ENCODE results near the gene LEMD3.

The LEMD3 gene

GRCh38 chr12:65140738-65141137, 28.6 kb upstream of the LEMD3 start:
- Histone ChIP-seq H3K27me3 (ENCODE audit: control insufficient read depth, insufficient read depth, low read length) (no peaks in the 10 kb centered on the region), H3K4me1 (ENCODE audit: control insufficient read depth, insufficient read depth, low read length) (no peaks in the 10 kb centered on the region), H3K9me3 (ENCODE audit: control insufficient read depth, insufficient read depth, low read depth, low read length) (no peaks in the 10 kb centered on the region), H3K4me3 (ENCODE audit: low read depth, low read length) (no peak overlapping the region), H3K27ac (ENCODE audit: low read depth, low read length) (no peak overlapping the region), H3K9ac (ENCODE audit: low read length) (no peak overlapping the region), H3K36me3 (ENCODE audit: control insufficient read depth, insufficient read depth, low read length) (no peaks in the 10 kb centered on the region)

- H3K27ac ChIP-seq (ENCODE audit: low read depth, low read length) = no peak overlapping the region
- H3K9me3 ChIP-seq (ENCODE audit: control insufficient read depth, insufficient read depth, low read depth, low read length) = no peaks in the 10 kb centered on the region
- no peaks in the 10 kb centered on the region for H3K36me3 ChIP-seq (ENCODE audit: control insufficient read depth, insufficient read depth, low read length)
- H3K4me3 ChIP-seq (ENCODE audit: low read depth, low read length) = no peak overlapping the region
- no peaks in the 10 kb centered on the region for H3K4me1 ChIP-seq (ENCODE audit: control insufficient read depth, insufficient read depth, low read length)
- no peak overlapping the region for H3K9ac ChIP-seq (ENCODE audit: low read length)
- H3K27me3 ChIP-seq (ENCODE audit: control insufficient read depth, insufficient read depth, low read length) = no peaks in the 10 kb centered on the region
Measured at GRCh38 chr12:65147312-65147905, 22.0 kb upstream of the LEMD3 start.

GRCh38 chr12:65152012-65152411, 17.4 kb upstream of the LEMD3 start:
- Histone ChIP-seq H3K27ac (ENCODE audit: low read depth, low read length) (no peak overlapping the region), H3K36me3 (ENCODE audit: control insufficient read depth, insufficient read depth, low read length) (no peaks in the 10 kb centered on the region)

GRCh38 chr12:65152596-65152995, 16.8 kb upstream of the LEMD3 start:
- H3K36me3 ChIP-seq (ENCODE audit: control insufficient read depth, insufficient read depth, low read length) = no peaks in the 10 kb centered on the region
- no peaks in the 10 kb centered on the region for H3K27me3 ChIP-seq (ENCODE audit: control insufficient read depth, insufficient read depth, low read length)
- H3K27ac ChIP-seq (ENCODE audit: low read depth, low read length) = no peak overlapping the region
- no peak overlapping the region for H3K9ac ChIP-seq (ENCODE audit: low read length)
- H3K4me3 ChIP-seq (ENCODE audit: low read depth, low read length) = no peak overlapping the region
- H3K4me1 ChIP-seq (ENCODE audit: control insufficient read depth, insufficient read depth, low read length) = no peaks in the 10 kb centered on the region
- H3K9me3 ChIP-seq (ENCODE audit: control insufficient read depth, insufficient read depth, low read depth, low read length) = no peaks in the 10 kb centered on the region

More at GRCh38 chr12:65152012-65152411, 17.4 kb upstream of the LEMD3 start:
- no peaks in the 10 kb centered on the region for H3K9me3 ChIP-seq (ENCODE audit: control insufficient read depth, insufficient read depth, low read depth, low read length)
- no peaks in the 10 kb centered on the region for H3K27me3 ChIP-seq (ENCODE audit: control insufficient read depth, insufficient read depth, low read length)
- H3K9ac ChIP-seq (ENCODE audit: low read length) = no peak overlapping the region
- no peaks in the 10 kb centered on the region for H3K4me1 ChIP-seq (ENCODE audit: control insufficient read depth, insufficient read depth, low read length)
- no peak overlapping the region for H3K4me3 ChIP-seq (ENCODE audit: low read depth, low read length)

GRCh38 chr12:65155784-65156183, 13.6 kb upstream of the LEMD3 start:
- Histone ChIP-seq H3K36me3 (ENCODE audit: control insufficient read depth, insufficient read depth, low read length) (no peaks in the 10 kb centered on the region), H3K4me1 (ENCODE audit: control insufficient read depth, insufficient read depth, low read length) (no peaks in the 10 kb centered on the region), H3K4me3 (ENCODE audit: low read depth, low read length) (no peak overlapping the region), H3K9me3 (ENCODE audit: control insufficient read depth, insufficient read depth, low read depth, low read length) (no peaks in the 10 kb centered on the region), H3K27ac (ENCODE audit: low read depth, low read length) (no peak overlapping the region), H3K27me3 (ENCODE audit: control insufficient read depth, insufficient read depth, low read length) (peaks cover 11% of the 10 kb centered on the region), H3K9ac (ENCODE audit: low read length) (no peak overlapping the region)

GRCh38 chr12:65156366-65156841, 13.0 kb upstream of the LEMD3 start:
- no peaks in the 10 kb centered on the region for H3K9me3 ChIP-seq (ENCODE audit: control insufficient read depth, insufficient read depth, low read depth, low read length)
- H3K27me3 ChIP-seq (ENCODE audit: control insufficient read depth, insufficient read depth, low read length) = peaks cover 11% of the 10 kb centered on the region
- H3K36me3 ChIP-seq (ENCODE audit: control insufficient read depth, insufficient read depth, low read length) = no peaks in the 10 kb centered on the region
- no peaks in the 10 kb centered on the region for H3K4me1 ChIP-seq (ENCODE audit: control insufficient read depth, insufficient read depth, low read length)
- no peak overlapping the region for H3K9ac ChIP-seq (ENCODE audit: low read length)
- H3K27ac ChIP-seq (ENCODE audit: low read depth, low read length) = no peak overlapping the region
- no peak overlapping the region for H3K4me3 ChIP-seq (ENCODE audit: low read depth, low read length)

- Histone ChIP-seq H3K27me3 (ENCODE audit: control insufficient read depth, insufficient read depth, low read length) (peaks cover 16% of the 10 kb centered on the region), H3K4me3 (ENCODE audit: low read depth, low read length) (no peak overlapping the region), H3K9me3 (ENCODE audit: control insufficient read depth, insufficient read depth, low read depth, low read length) (no peaks in the 10 kb centered on the region), H3K9ac (ENCODE audit: low read length) (no peak overlapping the region), H3K4me1 (ENCODE audit: control insufficient read depth, insufficient read depth, low read length) (no peaks in the 10 kb centered on the region), H3K27ac (ENCODE audit: low read depth, low read length) (no peak overlapping the region), H3K36me3 (ENCODE audit: control insufficient read depth, insufficient read depth, low read length) (no peaks in the 10 kb centered on the region)
Measured at GRCh38 chr12:65157091-65157490, 12.3 kb upstream of the LEMD3 start.

GRCh38 chr12:65162609-65163008, 6.8 kb upstream of the LEMD3 start:
- peaks cover 24% of the 10 kb centered on the region for H3K27me3 ChIP-seq (ENCODE audit: control insufficient read depth, insufficient read depth, low read length)
- no peak overlapping the region for H3K4me3 ChIP-seq (ENCODE audit: low read depth, low read length)
- H3K9ac ChIP-seq (ENCODE audit: low read length) = no peak overlapping the region
- no peaks in the 10 kb centered on the region for H3K9me3 ChIP-seq (ENCODE audit: control insufficient read depth, insufficient read depth, low read depth, low read length)
- no peaks in the 10 kb centered on the region for H3K4me1 ChIP-seq (ENCODE audit: control insufficient read depth, insufficient read depth, low read length)
- no peak overlapping the region for H3K27ac ChIP-seq (ENCODE audit: low read depth, low read length)
- no peaks in the 10 kb centered on the region for H3K36me3 ChIP-seq (ENCODE audit: control insufficient read depth, insufficient read depth, low read length)

GRCh38 chr12:65164244-65164643, 5.1 kb upstream of the LEMD3 start:
- Histone ChIP-seq H3K36me3 (ENCODE audit: control insufficient read depth, insufficient read depth, low read length) (no peaks in the 10 kb centered on the region), H3K4me3 (ENCODE audit: low read depth, low read length) (no peak overlapping the region), H3K27me3 (ENCODE audit: control insufficient read depth, insufficient read depth, low read length) (peaks cover 32% of the 10 kb centered on the region), H3K27ac (ENCODE audit: low read depth, low read length) (no peak overlapping the region), H3K9me3 (ENCODE audit: control insufficient read depth, insufficient read depth, low read depth, low read length) (no peaks in the 10 kb centered on the region), H3K9ac (ENCODE audit: low read length) (no peak overlapping the region), H3K4me1 (ENCODE audit: control insufficient read depth, insufficient read depth, low read length) (no peaks in the 10 kb centered on the region)

GRCh38 chr12:65164774-65165173, 4.6 kb upstream of the LEMD3 start:
- Histone ChIP-seq H3K4me1 (ENCODE audit: control insufficient read depth, insufficient read depth, low read length) (no peaks in the 10 kb centered on the region), H3K9ac (ENCODE audit: low read length) (no peak overlapping the region), H3K27ac (ENCODE audit: low read depth, low read length) (no peak overlapping the region), H3K4me3 (ENCODE audit: low read depth, low read length) (no peak overlapping the region), H3K27me3 (ENCODE audit: control insufficient read depth, insufficient read depth, low read length) (peaks cover 29% of the 10 kb centered on the region), H3K9me3 (ENCODE audit: control insufficient read depth, insufficient read depth, low read depth, low read length) (no peaks in the 10 kb centered on the region), H3K36me3 (ENCODE audit: control insufficient read depth, insufficient read depth, low read length) (no peaks in the 10 kb centered on the region)

- peaks cover 14% of the 10 kb centered on the region for H3K4me1 ChIP-seq (ENCODE audit: control insufficient read depth, insufficient read depth, low read length)
- H3K27ac ChIP-seq (ENCODE audit: low read depth, low read length) = no peak overlapping the region
- H3K9ac ChIP-seq (ENCODE audit: low read length) = peak overlapping the region; percentile 94
- peak overlapping the region; percentile 98 for H3K4me3 ChIP-seq (ENCODE audit: low read depth, low read length)
- no peaks in the 10 kb centered on the region for H3K9me3 ChIP-seq (ENCODE audit: control insufficient read depth, insufficient read depth, low read depth, low read length)
- no peaks in the 10 kb centered on the region for H3K36me3 ChIP-seq (ENCODE audit: control insufficient read depth, insufficient read depth, low read length)
- peaks cover 16% of the 10 kb centered on the region for H3K27me3 ChIP-seq (ENCODE audit: control insufficient read depth, insufficient read depth, low read length)
Measured at GRCh38 chr12:65168681-65169319, 583 bp upstream of the LEMD3 start.
